ENCODE measurements around the gene SRGAP1.
"Not testable (repeated sequence)": the region's sequence is repeated elsewhere in the genome, so short reads cannot be mapped to it uniquely, and the experiment has no call there.

Gene SRGAP1

DNA sequence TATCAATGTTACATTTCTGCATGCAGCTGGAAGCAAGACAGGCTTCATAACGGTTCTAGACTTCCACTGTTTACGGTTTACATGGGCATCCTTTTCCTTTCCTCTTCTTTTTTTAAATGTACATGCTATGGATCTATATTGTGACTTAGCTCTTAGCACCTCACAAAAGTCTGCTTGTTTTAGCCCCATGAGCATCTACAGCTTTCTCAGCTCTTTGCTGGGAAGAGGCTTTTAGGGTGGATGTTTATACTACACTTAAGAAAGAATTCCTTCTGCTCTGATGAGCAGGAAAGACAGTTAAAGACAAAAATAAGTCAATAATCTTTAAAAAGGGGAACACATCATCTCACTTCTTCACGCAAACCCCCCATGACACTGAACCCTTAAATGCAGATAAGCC, 326.2 kb downstream of the SRGAP1 start:
- no peak for DNase-seq (ENCODE audit: low read depth)

- DNase-seq (ENCODE audit: low read depth): no peak
Observed at GRCh38 chr12:64171715-64172114, 327.2 kb downstream of the SRGAP1 start.

GRCh38 chr12:64172143-64172970, 327.9 kb downstream of the SRGAP1 start:
- no peak for DNase-seq (ENCODE audit: low read depth)

- no peak for DNase-seq (ENCODE audit: low read depth)
Observed at GRCh38 chr12:64173456-64173855, 329.0 kb downstream of the SRGAP1 start.

DNA sequence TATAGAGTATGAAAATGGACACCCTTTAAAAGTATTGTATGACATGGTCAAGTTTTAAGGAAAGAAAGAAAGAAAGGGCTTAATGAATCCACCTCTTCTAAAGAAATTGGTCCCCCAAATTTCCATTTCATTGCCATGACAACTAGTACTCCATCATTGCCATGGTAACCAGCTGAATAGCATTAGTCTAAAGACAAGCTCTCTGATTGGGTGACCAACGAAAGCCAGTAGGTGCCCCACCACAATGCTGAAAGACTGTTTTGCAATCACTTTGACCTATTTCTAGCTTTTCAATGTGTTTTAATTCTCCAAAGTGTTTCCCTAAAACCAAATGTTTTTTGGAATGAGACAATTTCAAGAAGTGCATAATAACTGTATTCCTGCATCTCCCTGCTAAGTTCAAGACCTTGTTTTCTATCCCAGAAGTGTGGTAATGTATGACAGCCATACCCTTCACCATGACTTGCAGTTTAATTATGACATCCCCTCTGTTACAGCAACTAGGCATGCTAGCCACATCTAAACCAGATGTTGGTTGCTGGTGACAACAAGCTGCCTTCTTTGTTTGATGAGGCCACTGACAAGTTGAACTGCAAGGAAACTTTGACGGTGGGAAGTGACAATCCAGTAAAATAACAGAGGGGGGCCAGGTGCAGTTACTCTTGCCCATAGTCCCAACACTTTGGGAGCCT, 330.9 kb downstream of the SRGAP1 start:
- no peak for DNase-seq (ENCODE audit: low read depth)

GRCh38 chr12:64177001-64177400, 332.5 kb downstream of the SRGAP1 start:
- no peak for DNase-seq (ENCODE audit: low read depth)

DNA sequence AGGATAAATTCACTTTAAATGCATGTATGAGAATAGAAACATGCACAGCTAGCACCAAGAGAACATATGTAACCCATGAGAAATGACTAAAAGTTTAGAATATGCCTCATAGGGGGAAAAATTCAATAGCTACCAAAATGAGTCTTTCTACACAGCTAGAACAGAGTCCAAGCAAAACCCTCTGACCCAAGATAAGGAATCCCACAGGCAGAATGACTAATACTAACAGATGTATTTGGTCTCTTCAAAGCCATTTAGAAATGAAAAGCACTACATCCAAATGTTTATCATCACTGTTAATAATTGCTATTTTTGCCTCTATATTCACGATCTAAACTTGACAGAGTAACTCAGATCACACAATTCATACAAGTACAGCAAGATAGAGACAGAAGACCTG, 333.6 kb downstream of the SRGAP1 start:
- no peak for DNase-seq (ENCODE audit: low read depth)

- no peak for DNase-seq (ENCODE audit: low read depth)
Observed at GRCh38 chr12:64180951-64181350, 336.5 kb downstream of the SRGAP1 start.

- no peak for DNase-seq (ENCODE audit: low read depth)
Observed at GRCh38 chr12:64181430-64182291, 337.2 kb downstream of the SRGAP1 start.

GRCh38 chr12:64184216-64184615, 339.7 kb downstream of the SRGAP1 start:
- DNase-seq (ENCODE audit: low read depth): no peak

- no peak for DNase-seq (ENCODE audit: low read depth)
Observed at GRCh38 chr12:64186789-64187188, 342.3 kb downstream of the SRGAP1 start.

DNA sequence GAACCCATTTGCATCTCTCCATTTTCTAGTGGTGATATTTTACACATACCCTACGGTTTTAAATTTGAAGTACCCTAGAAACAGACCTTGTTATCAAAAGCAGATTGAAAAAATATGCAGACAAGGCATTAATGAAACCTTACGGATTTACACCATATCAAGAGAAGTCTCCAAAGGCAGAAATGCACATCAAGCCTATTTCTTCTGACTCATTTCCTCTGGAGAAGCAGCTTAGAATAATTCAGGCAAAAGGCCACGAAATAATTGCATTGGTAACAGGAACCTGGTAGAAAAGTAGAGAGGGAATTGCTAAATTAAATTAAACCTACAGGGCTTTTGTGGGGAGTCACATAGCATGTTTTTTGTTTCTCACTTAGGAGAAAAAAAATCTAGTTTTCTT, 342.9 kb downstream of the SRGAP1 start:
- DNase-seq (ENCODE audit: low read depth): no peak

GRCh38 chr12:64187794-64188193, 343.3 kb downstream of the SRGAP1 start:
- DNase-seq (ENCODE audit: low read depth): no peak

- no peak for DNase-seq (ENCODE audit: low read depth)
Observed at GRCh38 chr12:64189530-64189929, 345.0 kb downstream of the SRGAP1 start.

DNA sequence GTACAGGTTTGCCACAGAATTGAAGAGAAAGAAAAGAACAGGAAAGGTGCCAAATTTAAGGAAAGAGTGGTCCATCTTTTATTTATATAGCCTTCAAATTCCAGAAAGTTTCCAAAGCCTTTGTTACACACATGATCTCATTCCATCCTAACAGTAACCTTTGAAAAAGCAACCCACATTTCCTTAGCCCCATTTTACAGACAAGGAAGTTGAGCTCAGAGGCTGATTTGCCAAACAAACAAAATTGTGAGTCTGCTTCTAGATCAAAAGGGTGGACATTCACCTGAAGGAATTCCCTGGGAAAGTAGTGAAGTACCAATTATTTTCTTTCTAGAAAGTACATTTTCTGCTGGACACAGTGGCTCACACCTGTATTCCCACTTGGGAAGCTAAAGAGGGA, 345.6 kb downstream of the SRGAP1 start:
- DNase-seq (ENCODE audit: low read depth): no peak

- DNase-seq (ENCODE audit: low read depth): no peak
Observed at GRCh38 chr12:64192644-64193444, 348.3 kb downstream of the SRGAP1 start.

- DNase-seq (ENCODE audit: low read depth): no peak
Observed at GRCh38 chr12:64193931-64194330, 349.4 kb downstream of the SRGAP1 start.

GRCh38 chr12:64194333-64195149, 350.0 kb downstream of the SRGAP1 start:
- no peak for DNase-seq (ENCODE audit: low read depth)

DNA sequence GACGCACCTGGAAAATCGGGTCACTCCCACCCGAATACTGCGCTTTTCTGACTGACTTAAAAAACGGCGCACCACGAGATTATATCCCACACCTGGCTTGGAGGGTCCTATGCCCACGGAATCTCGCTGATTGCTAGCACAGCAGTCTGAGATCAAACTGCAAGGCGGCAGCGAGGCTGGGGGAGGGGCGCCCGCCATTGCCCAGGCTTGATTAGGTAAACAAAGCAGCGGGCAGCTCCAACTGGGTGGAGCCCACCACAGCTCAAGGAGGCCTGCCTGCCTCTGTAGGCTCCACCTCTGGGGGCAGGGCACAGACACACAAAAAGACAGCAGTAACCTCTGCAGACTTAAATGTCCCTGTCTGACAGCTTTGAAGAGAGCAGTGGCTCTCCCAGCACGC, 351.3 kb downstream of the SRGAP1 start:
- DNase-seq (ENCODE audit: low read depth): not testable (repeated sequence)

GRCh38 chr12:64203036-64203435, 358.5 kb downstream of the SRGAP1 start:
- no peak for DNase-seq (ENCODE audit: low read depth)

DNA sequence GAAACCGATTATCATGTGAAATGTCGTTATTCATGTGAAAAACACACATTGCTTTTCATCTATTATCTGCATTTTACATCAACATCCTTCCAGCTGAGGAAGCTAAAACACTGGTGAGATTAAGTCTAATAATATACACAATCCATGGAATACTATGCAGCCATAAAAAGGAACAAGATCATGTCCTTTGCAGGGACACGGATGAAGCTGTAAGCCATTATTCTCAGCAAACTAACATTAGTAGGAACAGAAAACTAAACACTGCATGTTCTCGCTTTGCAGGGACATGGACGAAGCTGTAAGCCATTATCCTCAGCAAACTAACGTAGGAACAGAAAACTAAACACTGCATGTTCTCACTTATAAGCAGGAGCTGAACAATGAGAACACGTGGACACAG, 359.3 kb downstream of the SRGAP1 start:
- no peak for DNase-seq (ENCODE audit: low read depth)

All from activated T-cell treated with anti-CD3 and anti-CD28 coated beads for 48 hours (primary cell).